HG02798 (cell line): ENCODE measurements around the gene PTK6.

ENCODE experiments used
- ATAC-seq: cut with Tn5 transposase; IDR thresholded peaks from one replicate; pipeline ENCODE4 v1.9.1; 2021; ENCODE audit warnings: mild to moderate bottlenecking; ENCODE audit not compliant: unreplicated experiment, poor library complexity

PTK6 gene

GRCh38 chr20:63545814-63546213 is 8.6 kb upstream of the PTK6 start:
- ATAC-seq: no peak

GRCh38 chr20:63544958-63545516 is 7.9 kb upstream of the PTK6 start:
- no peak for ATAC-seq

DNA sequence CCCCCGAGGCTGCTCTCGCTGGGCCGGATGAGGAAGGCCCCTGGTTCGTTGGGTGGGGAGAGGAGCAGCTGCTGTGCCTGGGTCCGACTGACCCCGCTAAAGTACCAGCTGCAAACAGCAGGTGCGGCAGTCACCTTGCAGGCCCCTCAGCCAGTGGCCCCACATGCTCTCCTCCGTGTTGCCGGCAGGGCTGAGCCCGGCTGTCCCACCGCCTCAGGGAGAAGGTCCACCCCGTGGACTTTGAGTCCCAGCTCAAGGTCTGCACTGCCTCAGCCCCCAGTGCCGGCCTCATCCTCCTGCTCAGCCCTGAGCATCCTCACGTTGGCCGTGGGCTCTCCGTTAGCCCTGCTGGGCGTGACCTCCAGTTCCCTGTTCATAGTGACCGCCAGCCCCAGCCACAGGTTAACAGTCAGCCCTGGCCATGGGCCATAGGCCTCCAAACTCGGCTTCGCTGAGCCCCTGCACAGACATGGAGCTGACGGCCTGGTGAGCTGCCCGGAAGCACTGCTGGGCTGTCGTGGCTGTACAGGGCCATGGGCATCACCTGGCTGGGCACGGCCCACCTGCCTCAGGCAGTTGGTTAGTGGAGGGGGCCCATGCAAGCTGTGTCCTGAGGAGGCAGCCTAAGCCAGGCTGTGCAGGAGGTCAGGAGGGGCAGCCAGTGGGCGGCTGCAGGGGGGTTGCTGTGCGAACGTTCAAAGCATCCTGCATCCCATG is 7.2 kb upstream of the PTK6 start:
- ATAC-seq: no peak

DNA sequence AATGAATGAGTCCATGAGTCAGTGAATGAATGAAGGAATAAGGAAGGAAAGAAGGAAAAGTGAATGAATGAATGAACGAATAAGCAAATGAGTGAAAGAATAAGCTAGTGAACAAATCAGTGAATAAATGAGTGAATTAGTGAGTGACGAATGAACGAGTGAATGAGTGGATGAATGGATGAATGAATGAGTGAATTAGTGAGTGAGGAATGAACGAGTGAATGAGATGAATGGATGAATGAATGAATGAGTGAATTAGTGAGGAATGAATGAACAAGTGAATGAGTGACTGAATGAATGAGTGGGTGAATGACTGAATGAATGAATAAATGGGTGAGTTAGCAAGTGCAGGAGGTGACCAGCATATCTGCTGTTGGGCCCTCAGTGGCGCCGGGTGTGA is 6.6 kb upstream of the PTK6 start:
- ATAC-seq: no peak

DNA sequence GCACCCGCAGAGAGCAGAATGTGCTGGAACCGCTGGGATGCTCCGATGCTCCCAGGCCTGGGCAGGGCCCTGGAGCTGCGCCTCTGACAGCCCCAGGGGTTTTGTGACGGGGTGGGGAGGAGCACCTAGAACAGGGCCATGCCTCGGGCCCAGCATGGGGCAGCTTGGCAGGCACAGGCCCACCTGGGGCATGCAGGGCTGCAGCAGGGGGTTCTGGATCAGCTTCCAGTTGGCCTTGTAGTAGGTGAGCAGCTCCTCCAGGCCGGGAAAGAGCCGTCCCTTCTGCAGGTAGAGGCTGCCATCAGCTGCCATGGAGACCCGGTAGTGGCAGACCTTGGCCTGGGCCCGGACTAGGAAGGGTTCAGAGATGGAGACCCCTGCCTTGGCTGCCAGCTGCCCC is 6.0 kb upstream of the PTK6 start:
- ATAC-seq: no peak

GRCh38 chr20:63542696-63543095 is 5.5 kb upstream of the PTK6 start:
- ATAC-seq: no peak

GRCh38 chr20:63542031-63542559 is 4.9 kb upstream of the PTK6 start:
- ATAC-seq: no peak

DNA sequence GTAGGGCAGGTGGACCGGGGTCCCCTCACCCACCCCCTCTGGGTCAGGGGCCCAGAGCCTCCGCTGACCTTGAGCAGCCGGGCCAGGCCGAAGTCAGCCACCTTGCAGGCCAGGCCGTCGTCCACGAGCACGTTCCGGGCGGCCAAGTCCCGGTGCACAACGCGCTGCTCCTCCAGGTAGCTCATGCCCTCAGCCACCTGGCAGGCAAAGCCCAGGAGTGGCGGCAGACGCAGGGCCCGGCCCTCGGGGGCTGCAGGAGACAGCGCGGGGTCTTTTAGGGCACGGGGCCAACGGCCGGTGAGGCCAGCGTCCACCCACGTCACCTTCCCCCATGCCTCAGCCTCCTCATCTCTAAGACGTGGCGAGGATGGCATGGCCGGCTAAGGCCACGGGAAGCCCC is 4.2 kb upstream of the PTK6 start:
- no peak for ATAC-seq

GRCh38 chr20:63540417-63541186 is 3.4 kb upstream of the PTK6 start:
- ATAC-seq: no peak

DNA sequence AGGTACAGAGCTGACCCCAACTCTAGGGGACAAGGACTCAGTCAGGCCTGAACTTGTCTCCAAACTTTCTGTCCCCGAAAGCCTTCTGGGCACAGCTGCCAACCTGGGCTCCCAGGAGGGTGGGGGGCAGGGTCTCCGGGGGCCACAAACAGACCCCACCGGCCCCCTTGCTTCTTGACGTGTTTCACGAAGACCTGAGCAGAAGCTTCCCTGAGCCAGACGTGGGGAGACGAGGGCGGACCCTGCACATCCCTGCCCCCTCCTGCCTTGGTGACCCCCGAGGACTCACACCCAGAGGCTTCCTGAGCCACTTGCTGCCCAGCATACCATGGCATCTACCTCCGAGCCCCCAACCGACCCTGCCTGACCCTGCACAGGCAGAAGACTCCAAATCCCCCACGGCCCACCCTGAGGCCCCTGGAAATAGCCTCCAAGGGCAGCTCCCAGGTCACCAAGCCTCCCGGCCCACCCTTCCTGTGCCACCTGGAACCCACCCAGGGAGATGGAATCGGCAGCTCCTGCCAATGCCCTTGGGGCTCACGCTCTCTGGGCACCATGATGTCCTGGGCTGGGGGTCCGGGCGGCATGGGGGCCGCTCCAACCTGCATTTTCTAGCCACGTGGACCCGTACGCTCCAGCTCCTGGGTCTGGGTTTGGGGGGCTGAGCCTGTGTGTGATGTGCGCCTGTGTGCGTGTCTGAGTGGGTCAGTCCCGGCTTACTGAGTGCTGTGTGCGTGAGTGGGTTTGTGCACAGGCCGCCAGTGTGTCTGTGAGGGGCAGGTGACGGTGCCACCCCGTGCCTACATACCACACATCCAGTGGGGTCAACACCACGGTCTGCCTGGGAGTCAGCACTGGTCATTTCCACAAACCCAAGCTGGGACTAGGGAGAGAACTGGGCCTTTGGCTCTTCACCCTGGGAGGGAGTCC is 2.5 kb upstream of the PTK6 start:
- no peak for ATAC-seq

GRCh38 chr20:63539092-63539430 is 1.9 kb upstream of the PTK6 start:
- ATAC-seq: no peak

- no peak for ATAC-seq
Observed at GRCh38 chr20:63538204-63539091, 1.3 kb upstream of the PTK6 start.

DNA sequence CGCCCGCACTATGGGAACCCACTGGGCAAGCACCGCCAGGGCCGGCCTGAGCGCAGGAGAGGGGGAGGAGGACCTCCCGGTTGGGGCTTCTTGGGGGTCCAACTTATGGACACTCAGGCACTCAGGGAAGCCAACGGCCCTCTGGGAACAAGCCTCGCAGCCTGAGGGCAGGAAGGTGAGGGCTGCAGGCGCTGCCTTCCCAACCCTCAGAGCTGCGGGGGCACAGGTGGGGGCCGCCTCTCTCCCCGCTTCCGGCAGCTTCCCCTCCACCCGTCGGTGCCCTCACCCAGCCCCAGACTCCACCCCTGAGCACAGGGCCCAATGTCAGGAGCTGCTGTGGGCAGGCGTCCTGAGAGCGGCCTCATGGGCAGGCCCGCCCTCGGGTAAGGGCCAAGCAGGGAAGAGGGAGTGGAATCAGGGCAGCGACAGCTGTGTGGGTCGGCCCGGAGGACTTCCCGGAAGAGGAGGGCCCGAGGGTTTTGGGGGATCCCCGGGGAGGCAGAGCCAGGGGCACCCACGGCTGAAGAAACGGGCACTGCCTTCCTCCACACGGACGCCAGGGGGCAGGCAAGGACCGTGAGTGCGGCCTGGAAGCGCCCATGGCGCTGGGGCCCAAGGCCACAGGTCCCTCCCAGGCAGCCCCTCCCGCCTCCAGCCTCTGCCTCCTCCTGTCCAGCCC is 488 bp upstream of the PTK6 start:
- ATAC-seq: peak; percentile 87

DNA sequence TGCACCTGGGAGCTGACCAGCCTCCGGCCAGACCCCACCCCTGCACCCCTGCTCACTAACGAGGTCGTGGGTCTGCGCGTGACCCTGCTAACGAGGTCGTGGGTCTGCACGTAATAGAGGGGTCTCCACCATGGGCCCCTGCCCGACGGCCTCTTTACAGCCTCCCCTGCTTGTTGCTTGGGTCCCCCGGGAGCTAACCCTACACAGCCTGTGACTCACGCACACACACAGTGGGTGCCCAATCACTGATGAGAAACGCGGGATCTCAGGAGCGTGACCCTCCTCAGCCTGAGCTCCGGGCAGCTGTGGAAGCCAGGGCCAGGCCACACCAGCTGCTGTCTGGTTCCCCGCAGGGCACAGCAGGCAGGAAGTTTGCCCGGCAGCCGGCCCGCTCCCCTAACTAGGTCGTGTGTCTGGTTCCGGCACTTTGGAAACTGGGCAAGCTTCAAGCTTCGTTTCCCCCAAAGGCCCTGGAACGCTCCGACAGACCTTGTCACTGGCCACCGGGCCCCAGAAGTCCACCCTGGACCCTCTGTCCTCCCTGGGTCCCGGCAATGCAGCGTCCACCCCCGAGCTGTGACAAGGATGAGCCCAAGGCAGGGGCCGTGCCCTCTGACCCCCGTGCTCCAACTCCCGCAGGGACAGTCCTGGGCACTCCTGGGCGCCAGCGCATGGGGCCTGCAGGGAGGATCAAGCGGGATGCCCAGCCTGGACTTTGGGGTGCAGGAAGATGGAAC is 767 bp downstream of the PTK6 start:
- no peak for ATAC-seq

DNA sequence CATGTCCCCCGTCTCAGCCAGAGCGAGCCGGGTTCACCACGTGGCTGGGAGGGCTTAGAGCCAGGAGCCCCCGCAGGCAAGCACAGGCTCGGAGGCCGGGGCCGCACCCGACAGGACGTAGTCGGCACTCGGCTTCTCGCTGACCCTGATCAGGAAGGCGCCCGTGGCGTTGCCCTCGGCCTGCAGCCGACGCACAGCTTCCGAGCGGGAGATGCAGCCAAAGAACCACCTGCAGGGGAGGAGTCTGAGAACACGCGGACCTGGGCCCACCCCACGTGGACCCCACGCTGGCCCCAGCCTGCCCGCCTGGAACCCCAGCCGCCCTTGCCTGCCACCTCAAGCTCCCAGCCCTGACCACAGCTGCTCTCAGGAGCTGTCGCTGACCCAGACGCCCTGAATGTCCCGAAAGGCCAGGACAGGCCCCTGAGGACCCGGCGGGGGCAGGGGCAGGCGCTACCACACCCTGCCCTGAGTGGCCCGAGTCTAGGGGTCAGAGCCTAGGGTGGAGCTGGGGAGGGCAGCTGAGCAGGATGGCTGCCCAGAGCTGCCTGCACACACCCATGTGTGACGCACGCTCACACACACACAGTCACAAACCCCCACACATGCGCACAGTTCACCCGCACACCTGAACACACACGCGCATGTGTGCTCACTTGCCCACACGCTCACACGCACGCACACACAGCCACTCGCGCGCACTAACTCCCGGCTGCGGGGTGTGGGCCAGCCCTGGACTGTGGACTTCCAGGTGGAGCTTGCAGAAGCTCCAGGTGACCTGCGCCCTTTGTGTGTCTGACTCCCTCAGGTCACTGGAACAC is 2.1 kb downstream of the PTK6 start:
- ATAC-seq: no peak

DNA sequence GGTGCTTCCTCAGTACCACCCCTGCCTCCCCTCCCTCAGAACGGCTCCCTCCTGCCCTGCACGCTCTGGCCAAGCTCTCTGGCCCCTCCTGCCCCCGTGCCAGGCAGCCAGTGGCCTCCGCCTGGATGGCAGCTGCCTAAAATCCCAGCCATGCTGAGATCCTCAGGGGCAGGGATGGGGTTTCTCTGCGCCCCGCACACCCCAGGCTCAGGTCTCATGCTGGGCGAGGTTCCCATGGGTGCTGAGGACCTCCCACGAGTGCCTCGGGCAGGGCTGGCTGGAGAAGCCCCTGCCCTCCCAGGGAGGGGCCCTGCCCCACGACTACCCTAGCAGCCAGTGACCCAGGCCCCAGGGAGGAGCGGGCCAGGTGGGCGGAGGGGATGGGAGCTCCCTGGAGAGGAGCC is 2.7 kb downstream of the PTK6 start:
- ATAC-seq: no peak

DNA sequence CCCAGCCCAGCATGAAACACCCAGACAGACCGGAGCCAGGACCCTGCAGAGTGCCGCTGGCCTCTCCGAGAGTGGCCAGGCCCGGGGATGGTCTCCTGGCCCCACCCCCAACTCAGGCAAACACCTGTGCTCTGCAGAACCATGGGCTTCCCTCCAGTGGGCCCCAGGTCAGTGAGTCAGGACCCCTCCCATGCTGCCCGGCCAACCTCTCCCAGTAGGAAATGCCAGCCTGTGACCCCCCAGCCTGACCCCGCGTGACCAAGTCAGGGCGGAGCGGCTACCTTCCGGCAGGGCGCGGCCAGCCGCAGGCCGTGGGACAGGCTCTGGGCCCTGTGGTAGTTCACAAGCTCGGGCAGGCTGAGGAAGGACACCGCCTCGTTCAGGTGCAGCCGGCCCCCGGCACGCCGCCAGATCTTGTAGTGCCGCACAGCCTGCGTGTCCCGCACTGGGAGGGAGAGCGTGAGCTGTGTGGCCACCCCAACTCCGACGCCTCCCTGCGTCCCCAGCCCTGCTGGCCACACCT is 3.2 kb downstream of the PTK6 start:
- no peak for ATAC-seq
